ENCODE data around the gene MIS18A.

Gene MIS18A

GRCh38 chr21:32249511-32250280 is 29.2 kb downstream of the MIS18A start:
- TF ChIP-seq EZH2phosphoT487 (IDR thresholded peaks at IDR 0.05; ENCODE audit: low read length), result no peak
- no peak for TF ChIP-seq EZH2 (optimal IDR thresholded peaks at IDR 0.05; ENCODE audit: low read depth, low read length)
- no peak for TF ChIP-seq CTCF (IDR thresholded peaks at IDR 0.05; ENCODE audit: low read length)
- no peaks in the 10 kb centered on the region for H3K27me3 ChIP-seq (replicated peaks; ENCODE audit: insufficient read depth, low read length)
- H4K20me1 ChIP-seq (ENCODE audit: insufficient read depth, low read length), result no peaks in the 10 kb centered on the region
- no peak overlapping the region for H3K4me3 ChIP-seq (ENCODE audit: low read length)
- H3K9me2 ChIP-seq (replicated peaks; ENCODE audit: insufficient read depth, low read length), result no peaks in the 10 kb centered on the region
- no peaks in the 10 kb centered on the region for H3K79me2 ChIP-seq (ENCODE audit: low read length)
- H3K9ac ChIP-seq (ENCODE audit: low read length), result no peak overlapping the region
- no peak overlapping the region for H3K27ac ChIP-seq (ENCODE audit: low read length)
- no peaks in the 10 kb centered on the region for H3K4me1 ChIP-seq (ENCODE audit: low read length)
- H3K9me3 ChIP-seq (replicated peaks; ENCODE audit: insufficient read depth, low read length), result no peaks in the 10 kb centered on the region
- no peak overlapping the region for H3K4me2 ChIP-seq (ENCODE audit: low read depth, low read length)
- no peaks in the 10 kb centered on the region for H3F3A ChIP-seq (ENCODE audit: insufficient read depth, low read length)
- H2AFZ ChIP-seq (ENCODE audit: low read length), result no peak overlapping the region
- H3K36me3 ChIP-seq (replicated peaks; ENCODE audit: insufficient read depth, low read length), result no peaks in the 10 kb centered on the region
- DNase-seq, result no peak

GRCh38 chr21:32248571-32249461 is 30.0 kb downstream of the MIS18A start:
- Histone ChIP-seq H3K36me3 (replicated peaks; ENCODE audit: insufficient read depth, low read length) (no peaks in the 10 kb centered on the region), H3K4me3 (ENCODE audit: low read length) (no peak overlapping the region), H3K4me2 (ENCODE audit: low read depth, low read length) (no peak overlapping the region), H3K9ac (ENCODE audit: low read length) (no peak overlapping the region), H4K20me1 (ENCODE audit: insufficient read depth, low read length) (no peaks in the 10 kb centered on the region), H2AFZ (ENCODE audit: low read length) (no peak overlapping the region), H3K27me3 (replicated peaks; ENCODE audit: insufficient read depth, low read length) (no peaks in the 10 kb centered on the region), H3K79me2 (ENCODE audit: low read length) (no peaks in the 10 kb centered on the region), H3K4me1 (ENCODE audit: low read length) (no peaks in the 10 kb centered on the region), H3K27ac (ENCODE audit: low read length) (no peak overlapping the region), H3K9me2 (replicated peaks; ENCODE audit: insufficient read depth, low read length) (no peaks in the 10 kb centered on the region), H3K9me3 (replicated peaks; ENCODE audit: insufficient read depth, low read length) (no peaks in the 10 kb centered on the region), H3F3A (ENCODE audit: insufficient read depth, low read length) (no peaks in the 10 kb centered on the region)
- no peak for DNase-seq
- no peak for TF ChIP-seq EZH2 (optimal IDR thresholded peaks at IDR 0.05; ENCODE audit: low read depth, low read length)
- TF ChIP-seq EZH2phosphoT487 (IDR thresholded peaks at IDR 0.05; ENCODE audit: low read length), result no peak
- TF ChIP-seq CTCF (IDR thresholded peaks at IDR 0.05; ENCODE audit: low read length), result no peak

GRCh38 chr21:32246571-32247140 is 32.2 kb downstream of the MIS18A start:
- Histone ChIP-seq H3K4me3 (ENCODE audit: low read length) (no peak overlapping the region), H4K20me1 (ENCODE audit: insufficient read depth, low read length) (no peaks in the 10 kb centered on the region), H3K79me2 (ENCODE audit: low read length) (no peaks in the 10 kb centered on the region), H3K27me3 (replicated peaks; ENCODE audit: insufficient read depth, low read length) (no peaks in the 10 kb centered on the region), H3F3A (ENCODE audit: insufficient read depth, low read length) (no peaks in the 10 kb centered on the region), H3K9ac (ENCODE audit: low read length) (no peak overlapping the region), H3K4me2 (ENCODE audit: low read depth, low read length) (no peak overlapping the region), H3K4me1 (ENCODE audit: low read length) (no peaks in the 10 kb centered on the region), H3K36me3 (replicated peaks; ENCODE audit: insufficient read depth, low read length) (no peaks in the 10 kb centered on the region), H3K27ac (ENCODE audit: low read length) (no peak overlapping the region), H3K9me3 (replicated peaks; ENCODE audit: insufficient read depth, low read length) (no peaks in the 10 kb centered on the region), H2AFZ (ENCODE audit: low read length) (no peak overlapping the region), H3K9me2 (replicated peaks; ENCODE audit: insufficient read depth, low read length) (no peaks in the 10 kb centered on the region)
- TF ChIP-seq CTCF (IDR thresholded peaks at IDR 0.05; ENCODE audit: low read length), result no peak
- TF ChIP-seq EZH2 (optimal IDR thresholded peaks at IDR 0.05; ENCODE audit: low read depth, low read length), result no peak
- no peak for TF ChIP-seq EZH2phosphoT487 (IDR thresholded peaks at IDR 0.05; ENCODE audit: low read length)
- DNase-seq, result no peak

Measured in MM.1S (cell line).